Measurements from ENCODE around the gene ZNF891. TPM values are rescaled to one million over a fixed set of nuclear protein-coding genes. Genes with fewer than 3 reads are reported as not detected.

The ZNF891 gene
- total and polyA plus RNA-seq, 2 of the 4 experiments (the other 2 are of a cell fraction) = 0.26 to 0.36 TPM

DNA sequence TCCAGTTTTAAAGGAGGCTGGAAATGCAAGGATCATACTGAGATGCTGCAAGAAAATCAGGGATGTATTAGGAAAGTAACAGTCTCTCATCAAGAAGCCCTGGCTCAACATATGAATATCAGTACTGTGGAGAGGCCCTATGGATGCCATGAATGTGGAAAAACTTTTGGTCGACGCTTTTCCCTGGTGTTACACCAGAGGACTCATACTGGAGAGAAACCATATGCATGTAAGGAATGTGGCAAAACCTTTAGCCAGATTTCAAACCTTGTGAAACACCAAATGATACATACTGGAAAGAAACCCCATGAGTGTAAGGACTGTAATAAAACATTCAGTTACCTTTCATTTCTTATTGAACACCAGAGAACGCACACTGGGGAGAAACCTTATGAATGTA lies 24.5 kb downstream of the ZNF891 start:
- intact Hi-C loops (cut with micrococcal nuclease) = no loop called here
- in situ Hi-C loops (cut with MboI; ENCODE audit: low sequenced_read_pairs) = no loop called here
- H3K27me3 ChIP-seq (ENCODE audit: control insufficient read depth, insufficient read depth, low read length) = no peaks in the 10 kb centered on the region
- H4K91ac ChIP-seq (ENCODE audit: insufficient read depth, low read depth, low read length) = no peak overlapping the region
- H3K4me3 ChIP-seq (ENCODE audit: insufficient read depth, low read depth, low read length) = no peak overlapping the region
- ATAC-seq (ENCODE audit: low read depth) = no peak
- H3K79me1 ChIP-seq (ENCODE audit: low read depth in 1 of 2, low read length in 2 of 2) = no peaks in the 10 kb centered on the region; a peak in 1 of 4 replicates
- no peak overlapping the region for H2BK5ac ChIP-seq (ENCODE audit: low read depth, low read length, poor library complexity, severe bottlenecking)
- H3K4ac ChIP-seq (ENCODE audit: low read depth, low read length) = no peak overlapping the region
- no peak overlapping the region for H3K56ac ChIP-seq (ENCODE audit: extremely low read depth, insufficient read depth, low read length)
- H3K18ac ChIP-seq (ENCODE audit: low read depth, low read length) = no peak overlapping the region
- no peaks in the 10 kb centered on the region for H3K4me1 ChIP-seq (ENCODE audit: control insufficient read depth, insufficient read depth, low read length)
- H3K27ac ChIP-seq (ENCODE audit: insufficient read depth, low read length) = no peak overlapping the region
- ChIA-PET POLR2A (ENCODE audit: unreplicated experiment) (no interaction called here), CTCF (no interaction called here)
- no peak overlapping the region for H3K4me2 ChIP-seq (ENCODE audit: low read depth, low read length)
- H3K9ac ChIP-seq (ENCODE audit: low read depth, low read length) = no peak overlapping the region
- H4K5ac ChIP-seq (ENCODE audit: low read depth, low read length) = no peak overlapping the region
- no peak for DNase-seq
- H3K36me3 ChIP-seq (ENCODE audit: control insufficient read depth, insufficient read depth, low read length) = peaks cover 31% of the 10 kb centered on the region
- no peak overlapping the region for H2BK15ac ChIP-seq (ENCODE audit: low read depth, low read length)
- H2AK9ac ChIP-seq (replicated peaks; ENCODE audit: low read depth, low read length, poor library complexity) = no peak overlapping the region
- H4K20me1 ChIP-seq (ENCODE audit: insufficient read depth, low read length) = no peaks in the 10 kb centered on the region
- no TSS peak for BruUV-seq (replicated peaks)
- no peak overlapping the region for H2AK5ac ChIP-seq (ENCODE audit: low read depth, low read length)
- peaks cover 84% of the 10 kb centered on the region for H3K9me3 ChIP-seq (ENCODE audit: control insufficient read depth, insufficient read depth, low read length)
- no peak overlapping the region for H2BK20ac ChIP-seq (ENCODE audit: low read depth, low read length)
- no peak overlapping the region for H3K14ac ChIP-seq (replicated peaks; ENCODE audit: low read depth, low read length)
- no peak overlapping the region for H2BK120ac ChIP-seq (ENCODE audit: low read depth, low read length)
- no peaks in the 10 kb centered on the region for H3K9me1 ChIP-seq (ENCODE audit: insufficient read depth, low read length)
- no CpG with 5 or more reads among the region's 3 CpGs for WGBS, 2 experiments (ENCODE audit: extremely low coverage in 2 of 2, insufficient read length in 1 of 2)
- no peak overlapping the region for H2AFZ ChIP-seq (replicated peaks; ENCODE audit: low read length, poor library complexity)
- dilution Hi-C loops (cut with HindIII; ENCODE audit: low sequenced_read_pairs, unreplicated experiment) = no loop called here
- no peak for TF ChIP-seq FOS (IDR thresholded peaks at IDR 0.05; ENCODE audit: low read depth, low read length)
- TF ChIP-seq POLR2A (IDR thresholded peaks at IDR 0.05; ENCODE audit: low read depth, low read length) = no peak
- TF ChIP-seq MAZ (IDR thresholded peaks at IDR 0.05; ENCODE audit: borderline replicate concordance, low read depth, low read length) = no peak
- TF ChIP-seq CHD1 (IDR thresholded peaks at IDR 0.05; ENCODE audit: low read depth, low read length) = no peak
- no peak for TF ChIP-seq USF2 (IDR thresholded peaks at IDR 0.05; ENCODE audit: low read depth, low read length)
- no peak for TF ChIP-seq SMC3 (IDR thresholded peaks at IDR 0.05; ENCODE audit: low read depth, low read length)
- TF ChIP-seq CEBPB (IDR thresholded peaks at IDR 0.05; ENCODE audit: low read depth, low read length) = no peak
- TF ChIP-seq BHLHE40 (IDR thresholded peaks at IDR 0.05; ENCODE audit: low read depth, low read length) = no peak
- TF ChIP-seq NFE2L2 (IDR thresholded peaks at IDR 0.05; ENCODE audit: low read depth, low read length) = no peak
- no peak for TF ChIP-seq RAD21 (IDR thresholded peaks at IDR 0.05; ENCODE audit: low read length)
- TF ChIP-seq MAFK (IDR thresholded peaks at IDR 0.05; ENCODE audit: low read depth, low read length) = no peak
- TF ChIP-seq, protein P1, sequence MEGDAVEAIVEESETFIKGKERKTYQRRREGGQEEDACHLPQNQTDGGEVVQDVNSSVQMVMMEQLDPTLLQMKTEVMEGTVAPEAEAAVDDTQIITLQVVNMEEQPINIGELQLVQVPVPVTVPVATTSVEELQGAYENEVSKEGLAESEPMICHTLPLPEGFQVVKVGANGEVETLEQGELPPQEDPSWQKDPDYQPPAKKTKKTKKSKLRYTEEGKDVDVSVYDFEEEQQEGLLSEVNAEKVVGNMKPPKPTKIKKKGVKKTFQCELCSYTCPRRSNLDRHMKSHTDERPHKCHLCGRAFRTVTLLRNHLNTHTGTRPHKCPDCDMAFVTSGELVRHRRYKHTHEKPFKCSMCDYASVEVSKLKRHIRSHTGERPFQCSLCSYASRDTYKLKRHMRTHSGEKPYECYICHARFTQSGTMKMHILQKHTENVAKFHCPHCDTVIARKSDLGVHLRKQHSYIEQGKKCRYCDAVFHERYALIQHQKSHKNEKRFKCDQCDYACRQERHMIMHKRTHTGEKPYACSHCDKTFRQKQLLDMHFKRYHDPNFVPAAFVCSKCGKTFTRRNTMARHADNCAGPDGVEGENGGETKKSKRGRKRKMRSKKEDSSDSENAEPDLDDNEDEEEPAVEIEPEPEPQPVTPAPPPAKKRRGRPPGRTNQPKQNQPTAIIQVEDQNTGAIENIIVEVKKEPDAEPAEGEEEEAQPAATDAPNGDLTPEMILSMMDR (conservative IDR thresholded peaks at IDR 0.05; ENCODE audit: low read depth, low read length) = no peak
- TF ChIP-seq RFX5 (IDR thresholded peaks at IDR 0.05; ENCODE audit: low read depth, low read length) = no peak
- no peak for TF ChIP-seq MXI1 (IDR thresholded peaks at IDR 0.05; ENCODE audit: borderline replicate concordance, low read depth, low read length)
- TF ChIP-seq, protein P2, sequence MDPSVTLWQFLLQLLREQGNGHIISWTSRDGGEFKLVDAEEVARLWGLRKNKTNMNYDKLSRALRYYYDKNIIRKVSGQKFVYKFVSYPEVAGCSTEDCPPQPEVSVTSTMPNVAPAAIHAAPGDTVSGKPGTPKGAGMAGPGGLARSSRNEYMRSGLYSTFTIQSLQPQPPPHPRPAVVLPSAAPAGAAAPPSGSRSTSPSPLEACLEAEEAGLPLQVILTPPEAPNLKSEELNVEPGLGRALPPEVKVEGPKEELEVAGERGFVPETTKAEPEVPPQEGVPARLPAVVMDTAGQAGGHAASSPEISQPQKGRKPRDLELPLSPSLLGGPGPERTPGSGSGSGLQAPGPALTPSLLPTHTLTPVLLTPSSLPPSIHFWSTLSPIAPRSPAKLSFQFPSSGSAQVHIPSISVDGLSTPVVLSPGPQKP (IDR thresholded peaks at IDR 0.05; ENCODE audit: borderline replicate concordance, low read depth, low read length) = no peak
- TF ChIP-seq RCOR1 (IDR thresholded peaks at IDR 0.05; ENCODE audit: insufficient replicate concordance, low read length) = no peak
- H3K23ac ChIP-seq (ENCODE audit: low read depth, low read length) = no peak overlapping the region
- H4K8ac ChIP-seq (ENCODE audit: low read depth in 2 of 2, low read length in 2 of 2) = no peak overlapping the region
